D721Med (cell line): ENCODE results near the gene NAV2.

Experiments
- DNase-seq: peaks from one replicate; pipeline ENCODE4 v3.0.0; 2011; ENCODE audit warnings: low spot score; ENCODE audit not compliant: insufficient read length
- FAIRE-seq: peaks from 2 replicates; lab custom pipeline; 2011; peaks lifted over from hg19 to GRCh38; lab: Jason Lieb, UNC
- CTCF ChIP-seq: IDR thresholded peaks from 2 replicates; pipeline ENCODE4 v1.5.1; 2012; ENCODE audit warnings: mild to moderate bottlenecking, control low read depth; ENCODE audit not compliant: insufficient read depth; ENCODE audit errors: missing control alignments

Gene NAV2

GRCh38 chr11:19762266-19762665, 49.6 kb downstream of the NAV2 start:
- no peak for FAIRE-seq
- no peak for TF ChIP-seq CTCF
- DNase-seq: no peak

- no peak for TF ChIP-seq CTCF
- DNase-seq (no peak), FAIRE-seq (no peak)
Measured at GRCh38 chr11:19763330-19763729, 50.7 kb downstream of the NAV2 start.

GRCh38 chr11:19766206-19766605, 53.6 kb downstream of the NAV2 start:
- no peak for FAIRE-seq
- DNase-seq: no peak
- TF ChIP-seq CTCF: no peak

GRCh38 chr11:19766810-19767209, 54.2 kb downstream of the NAV2 start:
- TF ChIP-seq CTCF: no peak
- FAIRE-seq (no peak), DNase-seq (no peak)

- no peak for TF ChIP-seq CTCF
- DNase-seq (no peak), FAIRE-seq (no peak)
Measured at GRCh38 chr11:19767627-19768151, 55.1 kb downstream of the NAV2 start.

- no peak for DNase-seq
- no peak for FAIRE-seq
- TF ChIP-seq CTCF: no peak
Measured at GRCh38 chr11:19768197-19768596, 55.6 kb downstream of the NAV2 start.

GRCh38 chr11:19768815-19769214, 56.2 kb downstream of the NAV2 start:
- no peak for TF ChIP-seq CTCF
- DNase-seq: no peak
- FAIRE-seq: no peak
